IMR-90 (cell line): ENCODE measurements around the gene RAI1. TPM values are rescaled to one million over a fixed set of nuclear protein-coding genes. Genes with fewer than 3 reads are reported as not detected.

ENCODE experiments used
- ATAC-seq: fragments of 200-7000 bp; cut with Tn5 transposase; 2 replicates; pipeline ENCODE4 v1.9.1; 2020; ENCODE audit warnings: low read depth, mild to moderate bottlenecking, moderate library complexity
- BruUV-seq: library from RNA; stranded (reverse); fragments of 400-500 nt; replicated peaks from 2 replicates; lab custom pipeline; 2021; lab: Mats Ljungman, UMichigan
- CTCF ChIA-PET: fragments of 300-600 bp; formaldehyde crosslinking; extraction: SDS; loops from one replicate; lab custom pipeline; 2021; ENCODE audit warnings: antibody characterized with exemption; lab: Yijun Ruan, JAX
- POLR2A ChIA-PET: fragments of 300-600 bp; sonication (Branson Sonifier 250); formaldehyde crosslinking; loops from one replicate; lab custom pipeline; 2022; ENCODE audit warnings: antibody characterized with exemption; ENCODE audit not compliant: unreplicated experiment; lab: Charles Lee
- DNase-seq: peaks from one replicate; pipeline ENCODE4 v3.0.0; 2013
- H2AFZ ChIP-seq: replicated peaks from 2 replicates; pipeline ENCODE3; 2013; ENCODE audit warnings: low read length, mild to moderate bottlenecking; ENCODE audit not compliant: poor library complexity
- H2AK5ac ChIP-seq: 2 replicates; pipeline ENCODE4 v1.6.1; 2013; ENCODE audit warnings: low read depth, low read length, inconsistent platforms
- H2AK9ac ChIP-seq: replicated peaks from 2 replicates; pipeline ENCODE3; 2013; ENCODE audit warnings: mild to moderate bottlenecking, low read depth, low read length, moderate library complexity; ENCODE audit not compliant: poor library complexity
- H2BK120ac ChIP-seq: 2 replicates; pipeline ENCODE4 v1.6.1; 2013; ENCODE audit warnings: low read depth, low read length, inconsistent platforms
- H2BK15ac ChIP-seq: 3 replicates; pipeline ENCODE4 v1.6.1; 2013; ENCODE audit warnings: low read depth, low read length, inconsistent platforms
- H2BK20ac ChIP-seq: 2 replicates; pipeline ENCODE4 v1.6.1; 2013; ENCODE audit warnings: low read depth, mild to moderate bottlenecking, inconsistent platforms, low read length, moderate library complexity
- H2BK5ac ChIP-seq: 2 replicates; pipeline ENCODE4 v1.6.1; 2013; ENCODE audit warnings: mild to moderate bottlenecking, low read depth, low read length, inconsistent platforms; ENCODE audit not compliant: poor library complexity, severe bottlenecking
- H3K14ac ChIP-seq: replicated peaks from 2 replicates; pipeline ENCODE4 v1.6.1; 2013; ENCODE audit warnings: low read depth, low read length, inconsistent platforms
- H3K18ac ChIP-seq: 2 replicates; pipeline ENCODE4 v1.6.1; 2013; ENCODE audit warnings: low read depth, low read length, control low read depth
- H3K23ac ChIP-seq: 2 replicates; pipeline ENCODE4 v1.6.1; 2013; ENCODE audit warnings: low read depth, low read length, inconsistent platforms
- H3K27ac ChIP-seq: 2 replicates; pipeline ENCODE4 v1.5.1; 2013; ENCODE audit warnings: mild to moderate bottlenecking, control low read depth, low read length; ENCODE audit not compliant: insufficient read depth
- H3K27me3 ChIP-seq: 2 replicates; pipeline ENCODE4 v1.6.1; 2013; ENCODE audit warnings: low read length; ENCODE audit not compliant: control insufficient read depth, insufficient read depth
- H3K36me3 ChIP-seq: 2 replicates; pipeline ENCODE4 v1.6.1; 2013; ENCODE audit warnings: low read length, mixed read lengths; ENCODE audit not compliant: control insufficient read depth, insufficient read depth
- H3K4ac ChIP-seq: 2 replicates; pipeline ENCODE4 v1.6.1; 2013; ENCODE audit warnings: low read depth, low read length, inconsistent platforms
- H3K4me1 ChIP-seq: 2 replicates; pipeline ENCODE4 v1.6.1; 2013; ENCODE audit warnings: low read length, mixed read lengths; ENCODE audit not compliant: control insufficient read depth, insufficient read depth
- H3K4me2 ChIP-seq: 2 replicates; pipeline ENCODE4 v1.6.1; 2013; ENCODE audit warnings: low read depth, mild to moderate bottlenecking, control low read depth, low read length, moderate library complexity
- H3K4me3 ChIP-seq: 2 replicates; pipeline ENCODE4 v1.5.1; 2013; ENCODE audit warnings: low read depth, mild to moderate bottlenecking, control low read depth, low read length, moderate library complexity; ENCODE audit not compliant: insufficient read depth
- H3K56ac ChIP-seq: 2 replicates; pipeline ENCODE4 v1.6.1; 2013; ENCODE audit warnings: low read length, inconsistent platforms; ENCODE audit not compliant: insufficient read depth; ENCODE audit errors: extremely low read depth
- H3K79me1 ChIP-seq, 2 experiments: 2 replicates each; pipeline ENCODE4 v1.6.1; 2013; ENCODE audit warnings: low read length in 2 of 2, inconsistent platforms in 1 of 2, low read depth in 1 of 2
- H3K9ac ChIP-seq: 2 replicates; pipeline ENCODE4 v1.6.1; 2013; ENCODE audit warnings: low read depth, low read length, control low read depth
- H3K9me1 ChIP-seq: 2 replicates; pipeline ENCODE4 v1.6.1; 2013; ENCODE audit warnings: low read length, inconsistent platforms; ENCODE audit not compliant: insufficient read depth
- H3K9me3 ChIP-seq: 2 replicates; pipeline ENCODE4 v1.6.1; 2013; ENCODE audit warnings: low read length; ENCODE audit not compliant: control insufficient read depth, insufficient read depth
- H4K20me1 ChIP-seq: 2 replicates; pipeline ENCODE4 v1.6.1; 2013; ENCODE audit warnings: low read length, inconsistent platforms; ENCODE audit not compliant: insufficient read depth
- H4K5ac ChIP-seq: 2 replicates; pipeline ENCODE4 v1.6.1; 2013; ENCODE audit warnings: mild to moderate bottlenecking, low read depth, low read length, control low read depth
- H4K8ac ChIP-seq, 2 experiments: 2 replicates each; pipeline ENCODE4 v1.6.1; 2013; ENCODE audit warnings: low read depth in 2 of 2, low read length in 2 of 2, control low read depth in 1 of 2, inconsistent platforms in 1 of 2
- H4K91ac ChIP-seq: 2 replicates; pipeline ENCODE4 v1.6.1; 2013; ENCODE audit warnings: low read depth, low read length, inconsistent platforms; ENCODE audit not compliant: insufficient read depth
- CEBPB ChIP-seq: IDR thresholded peaks from 2 replicates; pipeline ENCODE4 v1.6.1; 2012; ENCODE audit warnings: low read depth, low read length, improper control_type of control experiment
- MAZ ChIP-seq: IDR thresholded peaks from 2 replicates; pipeline ENCODE4 v1.6.1; 2012; ENCODE audit warnings: low read depth, mild to moderate bottlenecking, low read length, improper control_type of control experiment, moderate library complexity, borderline replicate concordance
- WGBS, 2 experiments: methylation state at CpG; one replicate each; pipeline versions ENCODE4 v1.1.5 to v1.1.7; 2013; ENCODE audit warnings: missing lambda C conversion rate in 2 of 2; ENCODE audit not compliant: insufficient read length in 1 of 2; ENCODE audit errors: extremely low coverage in 2 of 2; 5-methylcytosine and 5-hydroxymethylcytosine counted together
- dilution Hi-C: fragments of 300-500 bp; cut with HindIII; formaldehyde crosslinking; loops from one replicate; pipeline ENCODE4 v1.14.3; 2018; ENCODE audit warnings: low sequenced_read_pairs; ENCODE audit not compliant: unreplicated experiment
- in situ Hi-C: fragments of 300-500 bp; cut with MboI; formaldehyde crosslinking; loops from 3 replicates; pipeline ENCODE4 v1.14.3; 2019; ENCODE audit warnings: low sequenced_read_pairs, inconsistent platforms, mixed read lengths
- intact Hi-C: fragments of 100-400 bp; cut with micrococcal nuclease; formaldehyde crosslinking; loops from 2 replicates; pipeline ENCODE4 v1.10.0; 2022
- polyA plus RNA-seq, 3 experiments: library from polyadenylated mRNA; depleted of rRNA; stranded (reverse); fragments of >200 nt; gene quantifications; 2 replicates each; pipeline ENCODE4 v1.2.3, GENCODE V29; 2012; ENCODE audit warnings: low replicate concordance in 1 of 3
- total RNA-seq: library from RNA; depleted of rRNA; stranded (reverse); fragments of >200 nt; gene quantifications from 2 replicates; pipeline ENCODE4 v1.2.3, GENCODE V29; 2012
- TF ChIP-seq, protein P1 (sequence below): conservative IDR thresholded peaks from 2 replicates; pipeline ENCODE4 v1.5.1; 2012; ENCODE audit warnings: mild to moderate bottlenecking, low read depth, low read length, improper control_type of control experiment

RAI1 gene
- total and polyA plus RNA-seq, 2 of the 4 experiments (the other 2 are of a cell fraction): 1.8 to 10.5 TPM

DNA sequence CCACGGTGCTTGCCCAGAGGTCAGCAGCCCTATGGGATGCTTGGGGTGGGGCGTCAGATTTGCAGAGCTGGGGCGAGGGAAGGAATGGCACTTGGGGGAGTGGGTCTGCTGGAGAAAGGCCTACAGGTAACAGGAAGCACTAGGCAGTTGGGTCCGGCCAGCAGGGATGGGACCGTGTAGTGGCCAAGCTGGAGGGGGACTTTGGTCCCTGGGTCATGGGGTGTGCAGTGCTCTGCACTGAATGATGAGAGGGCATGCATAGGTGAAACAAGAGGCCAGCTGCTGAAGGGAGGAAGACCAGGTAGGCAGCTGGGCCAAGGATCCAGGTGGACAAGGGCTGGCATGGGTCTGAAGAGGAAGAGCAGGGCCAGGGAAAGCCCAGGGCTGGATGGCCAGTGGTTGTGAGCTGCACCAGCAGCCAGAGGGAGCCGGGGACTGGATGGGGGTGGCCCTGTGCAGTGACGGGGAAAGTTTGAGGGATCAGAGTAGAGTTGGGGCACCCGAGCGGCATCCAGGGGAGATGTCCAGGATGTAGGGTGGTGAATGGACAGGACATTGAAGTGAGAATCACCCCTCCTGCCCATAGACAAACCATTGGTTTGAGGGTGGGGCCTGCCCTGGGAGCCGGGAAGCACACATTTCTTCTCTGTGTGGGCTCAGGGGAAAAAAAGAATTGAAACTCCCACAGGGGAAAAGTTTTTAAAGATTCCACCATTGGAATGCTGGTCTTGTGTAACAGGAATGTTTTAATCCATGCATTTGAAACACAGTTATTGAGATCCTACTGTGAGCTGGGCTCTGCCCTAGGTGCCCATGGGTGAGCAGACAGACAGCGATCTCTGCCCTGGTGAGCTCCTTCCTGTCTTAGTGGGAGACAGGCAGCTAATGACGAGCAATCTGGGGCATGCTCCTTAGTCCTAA lies 25.1 kb downstream of the RAI1 start:
- peak overlapping the region; percentile 53 for H4K5ac ChIP-seq
- H2BK20ac ChIP-seq: no peak overlapping the region
- H3K18ac ChIP-seq: no peak overlapping the region; the same call in 1 of the 2 replicates
- peaks cover 54 to 98% of the 10 kb centered on the region in 2 experiments for H3K79me1 ChIP-seq
- no peak overlapping the region for H3K4me2 ChIP-seq
- WGBS, 2 experiments: 93% methylated on average over 4 of the region's 12 CpGs; no CpG with 5 or more reads in 1 of the 2 experiments
- peak overlapping the region; percentile 9 to 46; a peak in 1 of 4 replicates for H4K8ac ChIP-seq
- peaks cover 61% of the 10 kb centered on the region for H3K9me1 ChIP-seq
- no peak overlapping the region for H2AFZ ChIP-seq
- H3K27ac ChIP-seq: peak overlapping the region; percentile 25; the same call in 1 of the 2 replicates
- dilution Hi-C loops: no loop called here
- peaks cover 5% of the 10 kb centered on the region for H3K36me3 ChIP-seq
- H2BK120ac ChIP-seq: no peak overlapping the region
- peaks cover 95% of the 10 kb centered on the region for H4K20me1 ChIP-seq
- in situ Hi-C loops: no loop called here
- H3K23ac ChIP-seq: no peak overlapping the region
- intact Hi-C loops: no loop called here
- no peak overlapping the region; the same call in 1 of the 2 replicates for H4K91ac ChIP-seq
- H3K56ac ChIP-seq: no peak overlapping the region
- peak overlapping the region; percentile 21; the same call in 1 of the 2 replicates for H3K9ac ChIP-seq
- H3K27me3 ChIP-seq: no peaks in the 10 kb centered on the region
- H2BK15ac ChIP-seq: no peak overlapping the region
- H3K9me3 ChIP-seq: no peaks in the 10 kb centered on the region
- H3K4ac ChIP-seq: peak overlapping the region; percentile 24; the same call in 1 of the 2 replicates
- peak overlapping the region; percentile 17; the same call in 1 of the 2 replicates for H3K14ac ChIP-seq
- H2BK5ac ChIP-seq: no peak overlapping the region
- peak overlapping the region; percentile 73 for H2AK5ac ChIP-seq
- H2AK9ac ChIP-seq: no peak overlapping the region
- DNase-seq (no peak), ATAC-seq (no peak)
- ChIA-PET CTCF (no interaction called here), POLR2A (no interaction called here)
- H3K4me3 ChIP-seq: no peak overlapping the region
- BruUV-seq: no TSS peak
- TF ChIP-seq MAZ: no peak
- TF ChIP-seq, protein P1, sequence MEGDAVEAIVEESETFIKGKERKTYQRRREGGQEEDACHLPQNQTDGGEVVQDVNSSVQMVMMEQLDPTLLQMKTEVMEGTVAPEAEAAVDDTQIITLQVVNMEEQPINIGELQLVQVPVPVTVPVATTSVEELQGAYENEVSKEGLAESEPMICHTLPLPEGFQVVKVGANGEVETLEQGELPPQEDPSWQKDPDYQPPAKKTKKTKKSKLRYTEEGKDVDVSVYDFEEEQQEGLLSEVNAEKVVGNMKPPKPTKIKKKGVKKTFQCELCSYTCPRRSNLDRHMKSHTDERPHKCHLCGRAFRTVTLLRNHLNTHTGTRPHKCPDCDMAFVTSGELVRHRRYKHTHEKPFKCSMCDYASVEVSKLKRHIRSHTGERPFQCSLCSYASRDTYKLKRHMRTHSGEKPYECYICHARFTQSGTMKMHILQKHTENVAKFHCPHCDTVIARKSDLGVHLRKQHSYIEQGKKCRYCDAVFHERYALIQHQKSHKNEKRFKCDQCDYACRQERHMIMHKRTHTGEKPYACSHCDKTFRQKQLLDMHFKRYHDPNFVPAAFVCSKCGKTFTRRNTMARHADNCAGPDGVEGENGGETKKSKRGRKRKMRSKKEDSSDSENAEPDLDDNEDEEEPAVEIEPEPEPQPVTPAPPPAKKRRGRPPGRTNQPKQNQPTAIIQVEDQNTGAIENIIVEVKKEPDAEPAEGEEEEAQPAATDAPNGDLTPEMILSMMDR: 0 out of 2 replicates have a peak, but pooled peaks have one; percentile 9
- 0 out of 2 replicates have a peak, but pooled peaks have one; percentile 29 for TF ChIP-seq CEBPB
- peaks cover 58% of the 10 kb centered on the region for H3K4me1 ChIP-seq
